Keratinocyte (primary cell): ENCODE results near the gene CKAP2. TPM values are rescaled to one million over a fixed set of nuclear protein-coding genes. Genes with fewer than 3 reads are reported as not detected.

Experiments used
- DNase-seq: peaks from one replicate; pipeline ENCODE4 v3.0.0-alpha.2; 2011; ENCODE audit warnings: low read depth, missing footprints, low spot score
- FAIRE-seq: peaks from 2 replicates; lab custom pipeline; 2011; peaks lifted over from hg19 to GRCh38; lab: Jason Lieb, UNC
- H2AFZ ChIP-seq: 2 replicates; pipeline ENCODE4 v1.6.0; 2012; ENCODE audit warnings: low read length, control low read depth, inconsistent platforms; ENCODE audit not compliant: control insufficient read depth
- H3K27ac ChIP-seq: 2 replicates; pipeline ENCODE4 v1.5.1; 2011; ENCODE audit warnings: low read length; ENCODE audit not compliant: control insufficient read depth, insufficient read depth
- H3K27me3 ChIP-seq: 3 replicates; pipeline ENCODE4 v1.6.0; 2011; ENCODE audit warnings: low read length; ENCODE audit not compliant: control insufficient read depth, insufficient read depth; ENCODE audit errors: extremely low read depth
- H3K36me3 ChIP-seq, 2 experiments: 2 replicates in 1 of 2; 3 replicates in 1 of 2; pipeline ENCODE4 v1.5.1; 2011; ENCODE audit warnings: low read length in 2 of 2, mild to moderate bottlenecking in 1 of 2; ENCODE audit not compliant: control insufficient read depth in 2 of 2, insufficient read depth in 2 of 2; ENCODE audit errors: extremely low read depth in 1 of 2
- H3K4me1 ChIP-seq: 3 replicates; pipeline ENCODE4 v1.5.1; 2011; ENCODE audit warnings: low read length; ENCODE audit not compliant: control insufficient read depth, insufficient read depth; ENCODE audit errors: extremely low read depth
- H3K4me2 ChIP-seq: 3 replicates; pipeline ENCODE4 v1.6.0; 2011; ENCODE audit warnings: low read depth, low read length; ENCODE audit not compliant: control insufficient read depth, insufficient read depth; ENCODE audit errors: extremely low read depth
- H3K4me3 ChIP-seq, 3 experiments: fragments of 200-600 bp in 1 of 3; sonication (generic) in 1 of 3; 2 replicates in 2 of 3; 3 replicates in 1 of 3; pipeline ENCODE4 v1.5.1; 2011 to 2016; ENCODE audit warnings: low read length in 3 of 3, mild to moderate bottlenecking in 3 of 3, control low read depth in 2 of 3, inconsistent platforms in 1 of 3, low read depth in 1 of 3, mixed read lengths in 1 of 3, mixed run types in 1 of 3, moderate library complexity in 1 of 3; ENCODE audit not compliant: control insufficient read depth in 2 of 3, insufficient read depth in 2 of 3; ENCODE audit errors: extremely low read depth in 1 of 3
- H3K79me2 ChIP-seq: 2 replicates; pipeline ENCODE4 v1.6.0; 2012; ENCODE audit warnings: low read length; ENCODE audit not compliant: control insufficient read depth, insufficient read depth
- H3K9ac ChIP-seq: 3 replicates; pipeline ENCODE4 v1.6.0; 2011; ENCODE audit warnings: low read length; ENCODE audit not compliant: control insufficient read depth, insufficient read depth; ENCODE audit errors: extremely low read depth
- H3K9me1 ChIP-seq: 3 replicates; pipeline ENCODE4 v1.6.0; 2011; ENCODE audit warnings: low read length; ENCODE audit not compliant: control insufficient read depth, insufficient read depth; ENCODE audit errors: extremely low read depth
- H3K9me3 ChIP-seq: 2 replicates; pipeline ENCODE4 v1.5.1; 2012; ENCODE audit warnings: low read depth, low read length; ENCODE audit not compliant: control insufficient read depth
- H4K20me1 ChIP-seq: 3 replicates; pipeline ENCODE4 v1.6.0; 2011; ENCODE audit warnings: low read length; ENCODE audit not compliant: control insufficient read depth, insufficient read depth; ENCODE audit errors: extremely low read depth
- CTCF ChIP-seq, 3 experiments: IDR thresholded peaks in 1 of 3; conservative IDR thresholded peaks in 1 of 3; optimal IDR thresholded peaks in 1 of 3; 2 replicates in 2 of 3; 3 replicates in 1 of 3; pipeline versions ENCODE3 to v1.5.1; 2011; ENCODE audit warnings: low read length in 3 of 3, mild to moderate bottlenecking in 3 of 3, moderate library complexity in 2 of 3, control low read depth in 1 of 3, inconsistent platforms in 1 of 3; ENCODE audit not compliant: insufficient read depth in 2 of 3; ENCODE audit errors: extremely low read depth in 1 of 3
- EZH2 ChIP-seq: IDR thresholded peaks from one replicate; pipeline ENCODE4 v1.6.1; 2012; ENCODE audit warnings: inconsistent platforms, mild to moderate bottlenecking, low read length, moderate library complexity
- dilution Hi-C: fragments of 300-500 bp; cut with MboI; formaldehyde crosslinking; loops from one replicate; pipeline ENCODE4 v1.7.0; 2020; ENCODE audit warnings: low sequenced_read_pairs; ENCODE audit not compliant: extremely low pct_ligation_motif_present
- polyA plus RNA-seq, 5 experiments: library from polyadenylated mRNA; depleted of rRNA in 3 of 5; stranded (reverse) in 3 of 5; stranded (forward) in 1 of 5; unstranded in 1 of 5; fragments of >200 nt; gene quantifications; 1 replicate in 1 of 5; 2 replicates in 3 of 5; 3 replicates in 1 of 5; pipeline versions ENCODE4 v1.2.1 to v1.2.3, GENCODE V29; 2011 to 2012; ENCODE audit warnings: missing spikeins in 2 of 5, low read depth in 1 of 5, low replicate concordance in 1 of 5

CKAP2 gene
- polyA plus RNA-seq, 1 donor (not counting 4 experiments of a cell fraction or from before 2014, with no cell fraction given), result 29.7 TPM

- DNase-seq, result no peak
- Histone ChIP-seq H3K4me1 (peaks cover 58% of the 10 kb centered on the region), H3K9me1 (no peaks in the 10 kb centered on the region), H3K27ac (peak overlapping the region; percentile 87), H3K27me3 (no peaks in the 10 kb centered on the region), H4K20me1 (no peaks in the 10 kb centered on the region), H3K79me2 (no peaks in the 10 kb centered on the region), H3K4me3 (no peak overlapping the region), H3K9ac (peak overlapping the region; percentile 31), H3K9me3 (no peaks in the 10 kb centered on the region), H2AFZ (no peak overlapping the region), H3K4me2 (peak overlapping the region; percentile 54), H3K36me3 (peaks cover 7 to 11% of the 10 kb centered on the region in 2 experiments)
- FAIRE-seq, result no peak
- dilution Hi-C loops, result no loop called here
- TF ChIP-seq EZH2 (no peak), CTCF (optimal IDR thresholded peaks at IDR 0.05 in 1 of 3, IDR thresholded peaks at IDR 0.05 in 1 of 3, conservative IDR thresholded peaks at IDR 0.05 in 1 of 3; ENCODE audit: extremely low read depth in 1 of 3, insufficient read depth in 2 of 3, low read length in 3 of 3) (no peak)
These were observed 41.2 kb upstream of the CKAP2 start for GRCh38 chr13:52414051-52414450.

GRCh38 chr13:52414963-52415362, 40.3 kb upstream of the CKAP2 start:
- peak; percentile 55 for DNase-seq

More at GRCh38 chr13:52414963-52415362, 40.3 kb upstream of the CKAP2 start:
- no peak for TF ChIP-seq EZH2
- no peak for TF ChIP-seq CTCF (optimal IDR thresholded peaks at IDR 0.05 in 1 of 3, IDR thresholded peaks at IDR 0.05 in 1 of 3, conservative IDR thresholded peaks at IDR 0.05 in 1 of 3; ENCODE audit: extremely low read depth in 1 of 3, insufficient read depth in 2 of 3, low read length in 3 of 3)
- Histone ChIP-seq H3K36me3 (peaks cover 7 to 13% of the 10 kb centered on the region in 2 experiments), H3K9ac (no peak overlapping the region), H2AFZ (no peak overlapping the region), H3K79me2 (no peaks in the 10 kb centered on the region), H3K9me3 (no peaks in the 10 kb centered on the region), H3K4me3 (peak overlapping the region in 1 of 3 experiments; percentile 7), H4K20me1 (no peaks in the 10 kb centered on the region), H3K9me1 (no peaks in the 10 kb centered on the region), H3K27me3 (no peaks in the 10 kb centered on the region), H3K27ac (peak overlapping the region; percentile 87), H3K4me1 (peaks cover 58% of the 10 kb centered on the region), H3K4me2 (peak overlapping the region; percentile 57)
- peak; percentile 76 for FAIRE-seq
- dilution Hi-C loops, result no loop called here
